DND-41 (cell line): ENCODE results near the gene BAIAP2L1.

Source experiments
- ATAC-seq: fragments of 200-7000 bp; cut with Tn5 transposase; 3 replicates; pipeline ENCODE4 v1.9.1; 2021; ENCODE audit warnings: low read depth; ENCODE audit not compliant: insufficient read depth
- DNase-seq: peaks from one replicate; pipeline ENCODE4 v3.0.0-alpha.2; 2020
- H2AFZ ChIP-seq: 2 replicates; pipeline ENCODE4 v1.6.0; 2012; ENCODE audit warnings: low read depth, low read length
- H3K27ac ChIP-seq: 2 replicates; pipeline ENCODE4 v1.5.1; 2012; ENCODE audit warnings: low read length, inconsistent platforms
- H3K27me3 ChIP-seq: fragments of 200-600 bp; sonication (generic); 2 replicates; pipeline ENCODE4 v1.6.0; 2012; ENCODE audit warnings: low read length, mild to moderate bottlenecking, inconsistent platforms; ENCODE audit not compliant: insufficient read depth, poor library complexity
- H3K36me3 ChIP-seq: 2 replicates; pipeline ENCODE4 v1.5.1; 2012; ENCODE audit warnings: low read length, inconsistent platforms; ENCODE audit not compliant: insufficient read depth
- H3K4me1 ChIP-seq: 2 replicates; pipeline ENCODE4 v1.5.1; 2012; ENCODE audit warnings: mild to moderate bottlenecking, low read length; ENCODE audit not compliant: insufficient read depth
- H3K4me2 ChIP-seq: 2 replicates; pipeline ENCODE4 v1.6.0; 2012; ENCODE audit warnings: mild to moderate bottlenecking, moderate library complexity, low read length, inconsistent platforms; ENCODE audit not compliant: insufficient read depth
- H3K4me3 ChIP-seq, 2 experiments: fragments of 200-600 bp in 1 of 2; shearing (Covaris generic) in 1 of 2; 2 replicates each; pipeline ENCODE4 v1.5.1; 2012 to 2016; ENCODE audit warnings: inconsistent platforms in 2 of 2, low read length in 2 of 2, mild to moderate bottlenecking in 2 of 2, low read depth in 1 of 2, moderate library complexity in 1 of 2
- H3K79me2 ChIP-seq: 2 replicates; pipeline ENCODE4 v1.6.0; 2012; ENCODE audit warnings: low read length, inconsistent platforms; ENCODE audit not compliant: insufficient read depth
- H3K9ac ChIP-seq: 2 replicates; pipeline ENCODE4 v1.6.0; 2012; ENCODE audit warnings: low read depth, mild to moderate bottlenecking, inconsistent platforms, low read length, moderate library complexity
- H3K9me3 ChIP-seq: 2 replicates; pipeline ENCODE4 v1.5.1; 2012; ENCODE audit warnings: low read length, moderate library complexity, mild to moderate bottlenecking, inconsistent platforms; ENCODE audit not compliant: insufficient read depth, severe bottlenecking
- H4K20me1 ChIP-seq: 2 replicates; pipeline ENCODE4 v1.6.0; 2012; ENCODE audit warnings: low read length; ENCODE audit not compliant: insufficient read depth
- EZH2 ChIP-seq: IDR thresholded peaks from 3 replicates; pipeline ENCODE4 v1.6.1; 2012; ENCODE audit warnings: borderline replicate concordance, low read depth, mild to moderate bottlenecking, moderate library complexity, low read length, inconsistent platforms; ENCODE audit not compliant: severe bottlenecking
- TF ChIP-seq, protein P1 (sequence below): IDR thresholded peaks from 2 replicates; pipeline ENCODE4 v1.5.1; 2012; ENCODE audit warnings: borderline replicate concordance, low read length, moderate library complexity, mild to moderate bottlenecking; ENCODE audit not compliant: poor library complexity, severe bottlenecking; ENCODE audit errors: extremely low read depth

The BAIAP2L1 gene

DNA sequence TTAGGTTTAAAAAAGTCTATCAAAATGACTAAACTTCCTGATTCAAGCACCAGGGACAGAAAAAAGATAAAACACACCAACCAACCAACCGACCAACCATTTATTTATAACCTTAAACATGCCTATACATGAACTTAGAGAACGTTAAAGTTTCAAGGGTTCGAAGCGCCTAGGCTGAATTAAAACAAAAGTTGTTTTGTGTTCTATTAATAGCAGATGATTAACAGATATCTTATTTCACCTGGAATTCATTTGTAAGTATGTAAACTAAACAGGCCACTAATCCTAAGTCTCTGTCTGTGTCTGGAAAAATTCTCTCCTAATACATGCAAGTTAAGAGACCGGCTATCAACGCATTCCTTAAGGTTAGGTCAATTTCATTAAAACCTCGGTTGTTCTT lies 1.4 kb downstream of the BAIAP2L1 start:
- Histone ChIP-seq H2AFZ (no peak overlapping the region), H3K4me1 (no peaks in the 10 kb centered on the region), H3K4me2 (no peak overlapping the region), H3K4me3 (no peak overlapping the region), H3K27me3 (peaks cover 4% of the 10 kb centered on the region), H3K79me2 (no peaks in the 10 kb centered on the region), H3K9me3 (no peaks in the 10 kb centered on the region), H3K36me3 (no peaks in the 10 kb centered on the region), H4K20me1 (no peaks in the 10 kb centered on the region), H3K9ac (no peak overlapping the region), H3K27ac (no peak overlapping the region)
- ATAC-seq (no peak), DNase-seq (no peak)
- TF ChIP-seq EZH2, result no peak
- TF ChIP-seq, protein P1, sequence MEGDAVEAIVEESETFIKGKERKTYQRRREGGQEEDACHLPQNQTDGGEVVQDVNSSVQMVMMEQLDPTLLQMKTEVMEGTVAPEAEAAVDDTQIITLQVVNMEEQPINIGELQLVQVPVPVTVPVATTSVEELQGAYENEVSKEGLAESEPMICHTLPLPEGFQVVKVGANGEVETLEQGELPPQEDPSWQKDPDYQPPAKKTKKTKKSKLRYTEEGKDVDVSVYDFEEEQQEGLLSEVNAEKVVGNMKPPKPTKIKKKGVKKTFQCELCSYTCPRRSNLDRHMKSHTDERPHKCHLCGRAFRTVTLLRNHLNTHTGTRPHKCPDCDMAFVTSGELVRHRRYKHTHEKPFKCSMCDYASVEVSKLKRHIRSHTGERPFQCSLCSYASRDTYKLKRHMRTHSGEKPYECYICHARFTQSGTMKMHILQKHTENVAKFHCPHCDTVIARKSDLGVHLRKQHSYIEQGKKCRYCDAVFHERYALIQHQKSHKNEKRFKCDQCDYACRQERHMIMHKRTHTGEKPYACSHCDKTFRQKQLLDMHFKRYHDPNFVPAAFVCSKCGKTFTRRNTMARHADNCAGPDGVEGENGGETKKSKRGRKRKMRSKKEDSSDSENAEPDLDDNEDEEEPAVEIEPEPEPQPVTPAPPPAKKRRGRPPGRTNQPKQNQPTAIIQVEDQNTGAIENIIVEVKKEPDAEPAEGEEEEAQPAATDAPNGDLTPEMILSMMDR, result no peak

DNA sequence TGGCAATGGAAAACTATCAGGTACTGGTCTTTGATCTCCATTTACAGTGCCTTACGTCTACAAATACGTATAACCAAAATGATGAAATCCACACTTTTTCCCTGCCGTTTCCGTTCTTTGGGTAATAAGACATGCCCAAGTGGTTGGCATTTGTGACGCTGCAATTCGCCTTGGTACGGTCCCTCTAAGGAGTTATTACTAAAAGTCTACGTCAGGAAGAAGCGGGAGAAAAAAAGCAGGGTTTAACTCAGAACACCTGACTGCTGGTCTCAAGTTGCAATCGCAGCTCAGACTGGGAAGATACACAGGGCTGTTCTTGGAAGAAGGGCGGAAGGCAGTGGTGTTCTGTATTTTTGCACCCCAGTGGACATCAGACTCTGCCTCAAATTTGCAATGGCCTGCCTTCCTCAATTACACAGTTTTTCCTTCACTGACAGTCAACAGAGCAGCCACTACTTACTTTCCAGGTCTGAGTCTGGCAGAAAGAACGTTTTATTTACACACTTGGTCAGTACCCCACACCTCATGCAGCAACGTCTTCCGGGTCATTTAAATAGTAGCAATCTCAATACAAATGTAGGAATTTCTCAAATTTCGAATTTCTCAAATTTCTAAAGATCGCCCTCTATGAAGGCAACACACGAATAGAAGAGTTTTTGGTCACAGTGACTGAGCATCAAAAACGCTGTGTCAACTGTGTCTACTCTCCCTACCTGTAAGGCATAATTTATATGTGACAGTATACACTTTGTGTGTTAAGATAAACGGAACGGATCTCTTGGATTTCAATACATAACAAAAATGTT lies 2.1 kb downstream of the BAIAP2L1 start:
- Histone ChIP-seq H3K4me1 (no peaks in the 10 kb centered on the region), H3K9me3 (no peaks in the 10 kb centered on the region), H3K4me3 (no peak overlapping the region), H3K36me3 (no peaks in the 10 kb centered on the region), H3K4me2 (no peak overlapping the region), H3K27me3 (peaks cover 4% of the 10 kb centered on the region), H4K20me1 (no peaks in the 10 kb centered on the region), H3K27ac (no peak overlapping the region), H2AFZ (no peak overlapping the region), H3K79me2 (no peaks in the 10 kb centered on the region), H3K9ac (no peak overlapping the region)
- TF ChIP-seq EZH2, result no peak
- TF ChIP-seq, protein P1, result no peak
- no peak for ATAC-seq
- no peak for DNase-seq

- no peaks in the 10 kb centered on the region for H3K79me2 ChIP-seq
Measured at GRCh38 chr7:98396768-98397167, 4.1 kb downstream of the BAIAP2L1 start.

More at GRCh38 chr7:98396768-98397167, 4.1 kb downstream of the BAIAP2L1 start:
- Histone ChIP-seq H3K27ac (no peak overlapping the region), H3K36me3 (no peaks in the 10 kb centered on the region), H3K9me3 (no peaks in the 10 kb centered on the region), H3K4me3 (no peak overlapping the region), H3K27me3 (peaks cover 4% of the 10 kb centered on the region), H2AFZ (no peak overlapping the region), H3K9ac (no peak overlapping the region), H3K4me1 (no peaks in the 10 kb centered on the region), H3K4me2 (no peak overlapping the region), H4K20me1 (no peaks in the 10 kb centered on the region)
- DNase-seq (no peak), ATAC-seq (no peak)
- no peak for TF ChIP-seq EZH2
- TF ChIP-seq, protein P1, result no peak
